Activated CD4-positive, alpha-beta T cell treated with anti-CD3 and anti-CD28 coated beads for 1 hour (primary cell): Measurements from ENCODE around the gene IVL.
A peak's percentile ranks its signal among the peaks of the same experiment; 100 is the strongest.

Source experiments
- DNase-seq: peaks from one replicate; pipeline ENCODE4 v3.0.0-alpha.2; 2020

Gene IVL, protein sequence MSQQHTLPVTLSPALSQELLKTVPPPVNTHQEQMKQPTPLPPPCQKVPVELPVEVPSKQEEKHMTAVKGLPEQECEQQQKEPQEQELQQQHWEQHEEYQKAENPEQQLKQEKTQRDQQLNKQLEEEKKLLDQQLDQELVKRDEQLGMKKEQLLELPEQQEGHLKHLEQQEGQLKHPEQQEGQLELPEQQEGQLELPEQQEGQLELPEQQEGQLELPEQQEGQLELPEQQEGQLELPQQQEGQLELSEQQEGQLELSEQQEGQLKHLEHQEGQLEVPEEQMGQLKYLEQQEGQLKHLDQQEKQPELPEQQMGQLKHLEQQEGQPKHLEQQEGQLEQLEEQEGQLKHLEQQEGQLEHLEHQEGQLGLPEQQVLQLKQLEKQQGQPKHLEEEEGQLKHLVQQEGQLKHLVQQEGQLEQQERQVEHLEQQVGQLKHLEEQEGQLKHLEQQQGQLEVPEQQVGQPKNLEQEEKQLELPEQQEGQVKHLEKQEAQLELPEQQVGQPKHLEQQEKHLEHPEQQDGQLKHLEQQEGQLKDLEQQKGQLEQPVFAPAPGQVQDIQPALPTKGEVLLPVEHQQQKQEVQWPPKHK

DNA sequence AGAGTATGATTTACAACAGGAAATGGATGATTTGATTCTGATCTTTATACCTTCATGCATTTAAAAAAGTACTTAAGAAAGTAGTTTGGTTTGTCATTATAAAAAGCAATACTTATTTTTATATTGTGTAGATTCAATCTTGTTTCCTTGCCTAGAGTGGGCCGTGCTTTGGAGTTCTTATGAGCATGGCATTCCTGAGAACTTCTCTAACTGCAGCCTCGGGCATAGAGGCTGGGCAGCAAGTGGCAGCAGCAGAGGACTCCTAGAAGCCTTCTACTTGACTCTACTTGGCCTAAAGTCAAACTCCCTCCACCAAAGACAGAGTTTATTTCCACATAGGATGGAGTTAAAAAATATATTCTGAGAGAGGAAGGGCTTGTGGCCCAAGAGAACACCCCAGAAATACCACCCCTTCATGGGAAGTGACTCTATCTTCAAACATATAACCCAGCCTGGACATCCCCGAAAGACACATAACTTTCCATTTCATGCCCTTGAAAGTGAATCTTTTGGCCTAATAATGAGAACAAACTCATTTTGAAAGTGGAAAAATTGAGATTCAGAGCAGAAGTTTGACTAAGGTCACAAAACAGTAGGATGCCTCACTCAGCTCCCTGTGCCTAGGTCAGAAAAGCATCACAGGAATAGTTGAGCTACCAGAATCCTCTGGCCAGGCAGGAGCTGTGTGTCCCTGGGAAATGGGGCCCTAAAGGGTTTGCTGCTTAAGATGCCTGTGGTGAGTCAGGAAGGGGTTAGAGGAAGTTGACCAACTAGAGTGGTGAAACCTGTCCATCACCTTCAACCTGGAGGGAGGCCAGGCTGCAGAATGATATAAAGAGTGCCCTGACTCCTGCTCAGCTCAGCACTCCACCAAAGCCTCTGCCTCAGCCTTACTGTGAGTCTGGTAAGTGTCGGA is at the start of gene IVL:
Gene IVL, plus strand, starts transcription at position 861 of the 916 bp plus-strand sequence. CDS start 1,252 bp downstream, outside the sequence.
- DNase-seq, result no peak

DNA sequence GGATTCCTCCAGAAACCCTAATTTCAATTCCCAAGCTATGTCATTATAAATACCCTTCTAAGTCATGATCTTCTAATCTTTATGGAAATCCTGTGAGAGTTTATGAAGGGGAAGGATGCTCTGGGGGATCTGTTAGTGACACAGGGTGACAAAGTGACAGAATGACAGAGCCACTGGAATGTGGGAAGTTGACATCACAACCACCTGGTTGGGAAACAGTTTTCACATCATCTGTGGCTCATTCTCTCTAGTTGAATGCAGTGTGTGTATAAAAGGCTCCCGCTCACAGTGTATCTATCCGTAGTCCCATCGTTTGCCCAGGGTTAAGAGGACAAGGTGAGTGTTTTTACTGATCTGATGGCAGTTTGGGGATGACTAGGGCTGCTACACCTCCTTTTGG is 48.6 kb upstream of the IVL start, which contains the start of gene LCE7A:
Gene LCE7A, plus strand, starts transcription at position 301 of the 400 bp plus-strand sequence. CDS start 702 bp downstream, outside the sequence.
- DNase-seq, result no peak

DNA sequence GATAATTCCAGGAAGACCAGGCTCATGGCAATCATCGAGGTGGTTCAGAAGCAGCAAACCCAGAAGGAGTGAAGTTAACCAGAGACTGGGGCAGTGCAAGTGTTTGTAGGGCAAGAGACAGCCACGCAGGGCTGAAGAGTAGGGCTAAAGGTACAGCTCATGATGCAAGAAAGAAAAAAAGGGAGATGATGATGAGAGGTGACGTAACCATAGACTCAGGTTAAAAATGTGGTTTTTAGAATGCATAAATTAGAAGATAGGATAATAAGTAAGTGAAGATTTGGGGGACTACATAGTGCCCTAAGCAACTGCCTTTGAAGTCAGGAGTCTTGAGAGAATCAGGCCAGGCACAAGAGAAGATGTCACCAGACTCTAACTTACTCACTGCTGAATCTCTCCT is 48.2 kb upstream of the IVL start:
- no peak for DNase-seq

DNA sequence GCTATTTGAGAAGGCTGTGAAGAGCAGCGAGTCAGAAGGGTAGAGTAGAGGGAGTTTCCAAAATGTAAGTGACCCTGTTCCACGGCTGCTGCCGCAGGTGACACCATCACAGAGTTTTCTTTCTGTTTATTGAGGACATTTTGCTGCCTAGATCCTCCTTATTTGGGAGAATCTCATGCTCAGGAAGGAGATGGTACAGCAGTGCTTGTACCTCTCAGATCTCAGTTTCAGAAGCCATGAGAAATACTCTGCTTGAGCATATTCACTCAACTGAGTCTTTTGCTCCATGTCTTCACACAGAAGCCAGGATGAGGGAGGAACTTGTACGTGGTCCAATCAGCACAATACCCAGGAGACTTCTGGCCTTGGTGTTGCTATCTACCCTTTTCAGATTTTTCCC is 47.0 kb upstream of the IVL start:
- DNase-seq, result no peak

DNA sequence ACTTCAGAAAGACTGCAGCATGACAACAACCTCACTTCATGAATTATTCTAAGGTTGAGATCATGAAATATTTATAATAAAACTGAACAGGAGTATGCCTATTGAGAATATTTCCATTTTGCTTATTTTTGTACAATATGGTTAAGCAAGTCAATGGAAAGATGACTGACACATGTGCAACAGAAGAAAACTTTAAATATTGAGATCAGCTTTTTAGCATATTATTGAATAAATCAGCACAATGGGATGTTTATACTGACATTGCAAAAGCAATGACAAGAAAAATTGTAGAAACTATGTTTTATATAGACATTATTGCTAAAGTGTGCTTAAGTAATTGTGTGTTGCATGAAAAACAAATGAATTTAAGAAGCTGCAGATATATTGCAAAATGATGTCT is 43.9 kb upstream of the IVL start:
- no peak for DNase-seq

DNA sequence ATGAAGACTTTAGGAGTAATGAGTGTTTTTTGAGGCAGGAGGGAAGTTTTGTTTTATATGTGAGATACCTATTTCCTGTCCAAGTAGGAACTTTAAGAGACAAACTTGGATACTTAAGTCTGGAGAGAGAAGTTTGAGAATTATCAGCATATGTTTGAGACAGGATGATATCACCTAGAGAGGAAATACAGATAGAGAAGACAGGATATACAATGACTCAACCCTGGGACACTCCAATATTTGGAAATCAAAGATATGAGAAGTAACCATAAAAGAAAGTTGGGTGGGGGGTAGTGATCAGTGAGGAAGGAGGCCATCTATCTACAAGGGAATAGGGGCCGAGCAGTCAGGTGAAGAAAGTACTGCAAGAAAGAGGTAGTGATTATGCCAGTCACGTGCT is 42.0 kb upstream of the IVL start:
- DNase-seq, result no peak

DNA sequence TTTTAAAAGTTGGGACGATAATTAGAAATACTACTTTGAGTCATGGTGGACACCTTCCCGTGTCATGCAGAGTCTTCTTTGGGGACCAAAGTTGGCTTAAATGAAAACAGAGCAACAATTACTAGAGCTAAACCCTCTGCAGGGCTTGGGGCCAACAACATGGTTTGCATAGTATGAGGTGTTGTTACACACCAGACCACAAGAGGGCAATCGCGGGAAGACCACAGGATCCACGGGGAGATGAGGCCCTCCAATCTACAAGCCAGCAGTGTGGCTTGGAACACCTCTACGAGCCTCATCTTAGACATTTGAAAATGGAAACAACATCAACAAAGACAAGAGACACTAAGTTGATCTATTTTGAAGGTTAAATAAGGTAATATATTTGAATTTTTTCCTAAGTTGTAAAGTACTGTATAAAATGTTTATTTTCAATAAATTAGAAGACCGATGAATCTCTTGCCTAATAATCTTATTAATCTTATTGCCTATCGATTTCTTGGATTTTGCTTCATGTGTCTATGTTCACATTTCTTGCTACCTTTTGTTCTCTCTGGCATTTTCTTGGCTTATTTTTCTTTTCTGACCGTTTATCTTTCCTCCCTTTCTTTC is 38.4 kb upstream of the IVL start:
- peak; percentile 22 for DNase-seq

DNA sequence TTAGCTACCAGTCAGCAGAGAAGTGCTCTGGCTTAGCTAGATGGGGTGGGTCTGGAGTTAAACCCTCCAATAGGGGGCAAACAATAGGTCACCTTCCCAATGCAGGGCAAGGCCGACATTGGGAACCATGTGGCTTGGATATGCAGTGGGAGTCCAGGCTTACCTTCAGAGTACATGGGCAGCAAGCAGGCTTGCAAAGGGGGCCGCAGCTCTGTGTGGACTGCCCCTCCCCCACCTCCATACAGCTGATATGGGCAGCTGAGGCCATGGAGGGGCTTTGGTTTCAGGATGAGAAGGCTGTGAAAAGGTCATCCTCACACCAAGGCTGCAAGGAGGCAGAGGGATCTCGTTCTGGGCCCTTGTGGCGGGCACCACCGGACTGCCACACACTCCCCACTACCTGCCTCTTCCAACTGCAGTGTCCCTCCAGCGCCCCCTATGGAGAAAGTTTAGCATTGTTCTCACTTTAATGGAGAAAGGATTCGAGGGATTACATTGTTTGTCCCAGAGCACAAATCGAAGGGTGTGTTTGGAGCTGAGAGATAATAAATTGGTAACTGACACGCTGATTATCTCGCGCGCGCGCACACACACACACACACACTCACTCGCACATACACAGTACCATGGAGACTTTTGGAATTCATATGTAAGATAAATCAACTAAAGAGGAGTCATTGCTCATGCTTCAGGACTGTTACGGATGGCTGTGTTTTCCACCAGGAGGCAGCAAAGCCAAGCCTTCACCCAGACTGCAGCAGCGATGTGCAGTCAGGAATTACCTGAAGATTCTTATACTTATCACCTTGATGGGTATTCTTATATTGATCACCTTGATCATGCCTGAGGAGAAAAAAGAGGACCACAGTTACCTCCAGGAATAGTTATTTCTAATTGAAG is 37.3 kb upstream of the IVL start:
- no peak for DNase-seq

DNA sequence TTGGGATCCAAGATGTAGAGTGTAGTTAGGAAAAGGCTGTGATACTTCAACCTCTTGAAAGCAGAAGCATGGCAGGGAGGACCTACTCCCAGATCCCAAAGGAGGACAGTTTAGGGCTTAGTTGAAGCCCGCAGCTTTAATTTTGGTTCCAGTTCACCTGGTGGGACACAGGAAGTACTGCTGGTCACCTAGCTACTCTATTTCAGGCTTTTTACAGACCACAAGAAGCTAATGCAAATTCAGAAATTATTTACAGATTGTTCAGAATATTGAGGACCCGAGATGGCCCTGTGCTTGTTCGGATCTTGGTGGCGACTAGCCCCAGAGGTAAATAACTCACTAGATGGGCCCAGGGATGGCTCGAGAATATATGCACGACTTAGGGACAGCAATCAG is 36.6 kb upstream of the IVL start:
- no peak for DNase-seq

DNA sequence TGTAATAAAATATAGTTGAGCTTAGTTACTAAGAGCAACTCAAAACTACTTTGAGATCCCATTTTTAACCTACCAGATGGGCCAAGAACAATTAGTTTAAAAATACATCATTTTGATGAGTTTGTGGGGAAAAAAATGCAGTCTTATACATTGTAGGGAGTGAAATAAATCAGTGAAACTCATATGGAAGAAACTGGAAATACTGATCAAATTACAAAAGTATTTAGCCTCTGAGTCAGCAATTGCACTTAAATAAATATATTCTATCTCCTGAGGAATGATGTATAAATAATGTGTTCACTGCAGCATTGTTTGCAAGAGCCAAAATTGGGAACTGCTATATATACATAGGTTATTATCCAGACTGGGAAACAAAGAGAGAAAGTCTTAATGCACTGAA is 34.9 kb upstream of the IVL start:
- DNase-seq, result no peak

DNA sequence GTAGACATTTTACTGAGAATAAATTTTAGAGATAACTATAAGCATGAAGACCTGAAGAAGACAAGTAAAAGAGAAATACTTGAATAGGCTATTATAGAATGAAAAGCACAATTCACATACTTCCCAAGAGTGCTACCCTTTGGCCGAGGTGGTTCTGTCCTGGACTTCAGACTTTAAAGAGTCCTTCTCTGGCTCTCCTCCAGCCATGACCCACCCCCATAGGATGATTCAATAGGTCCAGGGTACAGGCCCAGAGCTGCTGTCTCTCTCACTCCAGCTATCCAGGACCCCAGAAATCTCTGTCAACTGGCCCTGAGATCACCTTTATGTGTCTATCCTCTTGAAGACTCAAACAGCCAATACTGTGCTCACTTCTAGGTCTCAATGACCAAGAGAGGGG is 31.5 kb upstream of the IVL start:
- no peak for DNase-seq

DNA sequence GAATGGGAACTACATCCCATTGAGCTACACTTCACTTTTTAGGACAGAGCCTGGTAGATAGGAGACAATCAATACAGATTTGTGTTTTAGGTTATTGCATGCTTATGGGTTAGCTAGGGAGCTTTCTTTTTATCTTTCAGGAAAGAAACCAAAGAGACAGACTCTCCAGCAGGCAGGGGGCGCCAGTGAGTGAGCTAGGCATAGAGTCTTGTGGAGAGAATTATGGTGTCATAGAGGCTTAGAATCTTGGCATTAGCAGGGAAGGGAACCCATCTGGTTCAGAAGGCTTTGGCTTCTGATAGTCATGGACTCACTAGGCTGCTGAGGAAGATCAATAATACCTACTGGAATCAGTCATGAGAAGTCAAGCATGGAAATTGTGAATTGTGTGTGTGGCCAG is 30.3 kb upstream of the IVL start, which contains the start of gene SMCP:
Gene SMCP, plus strand, starts transcription at position 281 of the 400 bp plus-strand sequence. CDS start 6,101 bp downstream, outside the sequence.
- DNase-seq, result no peak

DNA sequence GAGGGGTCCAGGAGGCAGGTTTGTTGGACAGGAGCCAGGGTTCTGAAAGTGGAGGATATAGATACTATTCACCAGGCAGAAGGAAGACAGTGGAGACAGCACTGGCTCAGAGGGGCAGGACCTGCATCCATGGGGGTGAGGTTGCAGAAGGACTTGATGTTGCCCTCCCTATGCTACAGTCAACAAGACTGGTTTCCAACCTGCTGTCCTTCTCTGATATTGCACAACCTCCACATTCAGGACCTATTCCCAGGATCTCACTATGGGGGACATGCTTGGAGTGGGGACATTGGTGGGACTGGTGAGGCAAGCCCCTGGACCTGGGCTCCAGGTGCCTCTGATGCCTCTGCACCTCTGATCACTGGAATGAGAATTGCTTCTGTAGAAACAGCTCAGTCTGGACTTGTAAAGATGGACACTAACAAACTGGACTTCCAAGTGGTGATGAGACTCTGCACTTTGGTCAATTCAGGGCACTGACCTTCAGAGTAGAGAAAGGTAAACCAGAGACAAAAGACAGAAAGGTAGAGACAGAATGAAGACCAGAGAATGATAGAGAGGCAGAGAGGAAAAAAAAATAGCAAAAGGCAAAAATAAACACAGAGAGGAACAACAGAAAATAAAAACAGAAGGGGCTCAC is 28.7 kb upstream of the IVL start:
- DNase-seq, result no peak

DNA sequence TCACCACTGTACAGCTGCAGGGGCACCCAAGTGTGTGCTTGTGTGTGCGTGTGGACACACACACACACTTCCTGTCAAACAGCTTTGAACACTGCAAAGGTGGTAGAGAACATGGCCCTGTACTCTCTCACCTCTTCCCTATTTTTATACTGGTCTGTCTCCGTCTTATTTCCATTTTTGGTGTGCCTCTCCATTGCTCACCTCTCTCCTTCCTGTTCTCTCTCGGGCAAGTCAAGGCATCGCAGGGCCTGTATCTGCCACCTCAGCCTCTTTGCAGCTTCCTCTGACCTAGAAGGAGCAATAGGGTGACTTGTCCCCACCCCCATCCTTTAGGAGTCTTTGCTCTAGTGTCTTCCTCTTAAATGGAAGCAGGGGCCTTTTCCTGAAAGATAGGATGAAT is 28.0 kb upstream of the IVL start:
- DNase-seq, result no peak

DNA sequence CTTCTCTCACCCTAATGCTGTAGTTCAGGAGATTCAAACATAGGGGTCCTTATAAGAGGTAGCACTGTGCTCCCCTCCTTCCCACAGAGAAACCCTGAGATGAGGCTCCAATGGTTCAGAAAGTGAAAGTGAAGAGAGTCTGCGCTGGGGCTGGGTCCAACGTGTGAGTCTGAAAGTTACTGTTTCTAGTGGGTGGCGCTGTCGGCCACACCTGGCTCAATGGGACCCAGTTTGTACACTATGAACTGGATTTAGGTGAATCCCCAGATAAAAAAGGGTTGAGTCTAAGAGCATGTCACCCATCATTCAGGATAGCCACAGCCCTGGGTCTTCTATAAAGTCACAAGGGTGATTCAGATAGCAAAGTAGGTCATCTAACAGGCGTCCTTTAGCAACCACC is 27.4 kb upstream of the IVL start:
- DNase-seq, result no peak

DNA sequence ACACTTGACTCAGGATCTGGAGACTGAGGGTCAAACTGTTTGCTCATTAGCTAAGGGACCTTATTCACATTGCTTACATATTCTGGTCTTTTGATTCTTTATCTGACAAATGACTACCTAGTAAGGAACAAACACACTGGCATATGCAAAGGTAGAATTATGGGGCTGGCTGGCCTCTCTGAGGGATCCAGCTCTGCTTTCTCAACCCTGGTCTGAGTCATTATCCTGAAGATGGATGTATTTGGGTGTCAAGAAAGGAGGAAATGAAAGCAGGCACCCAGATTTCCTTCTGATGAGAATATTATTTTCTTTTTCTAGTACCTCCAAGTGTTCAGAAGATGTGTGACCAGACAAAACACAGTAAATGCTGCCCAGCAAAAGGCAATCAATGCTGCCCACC is 24.3 kb upstream of the IVL start:
- DNase-seq, result no peak

DNA sequence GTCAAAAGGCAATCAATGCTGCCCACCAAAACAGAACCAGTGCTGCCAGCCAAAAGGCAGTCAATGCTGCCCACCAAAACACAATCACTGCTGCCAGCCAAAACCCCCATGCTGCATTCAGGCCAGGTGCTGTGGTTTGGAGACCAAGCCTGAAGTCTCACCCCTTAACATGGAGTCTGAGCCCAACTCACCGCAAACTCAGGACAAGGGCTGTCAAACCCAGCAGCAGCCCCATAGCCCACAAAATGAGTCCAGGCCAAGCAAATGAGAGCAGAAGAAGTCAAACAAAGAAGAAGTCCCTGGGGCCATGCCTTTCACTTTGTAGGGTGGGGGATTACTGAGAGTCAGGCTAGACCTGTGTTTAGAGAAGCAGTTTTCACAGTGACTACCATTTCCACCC is 23.8 kb upstream of the IVL start:
- no peak for DNase-seq

DNA sequence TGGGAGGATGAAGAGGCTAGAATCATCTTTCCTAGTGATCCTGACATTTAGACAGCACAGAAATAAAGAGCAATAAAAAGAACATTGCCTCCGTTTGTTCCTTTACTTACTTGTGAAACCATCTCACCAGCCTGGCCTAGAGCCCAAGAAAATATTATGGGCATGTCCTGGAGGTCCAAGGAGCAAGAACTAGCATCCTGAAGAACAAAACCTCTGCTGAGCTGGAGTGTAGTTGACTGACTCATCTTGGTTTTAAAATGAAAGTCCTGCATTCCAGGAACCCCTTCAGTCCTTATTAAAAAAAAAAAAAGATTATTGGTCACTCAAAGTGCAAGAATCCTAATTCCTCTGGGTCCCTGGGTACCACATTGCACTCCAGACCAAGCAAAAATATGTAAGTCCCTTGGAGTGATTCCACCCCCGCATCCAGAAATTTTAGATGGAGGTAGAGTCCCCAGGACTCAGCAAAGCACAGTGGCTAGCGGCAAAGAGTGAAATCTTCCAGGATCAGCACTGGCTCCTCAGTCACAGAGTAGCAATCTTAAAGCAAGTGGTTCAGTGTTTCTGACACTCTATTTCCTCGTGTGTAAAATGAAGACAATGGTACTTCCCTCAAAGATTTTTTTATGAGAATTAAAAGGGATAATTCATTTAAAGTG is 23.3 kb upstream of the IVL start:
- no peak for DNase-seq

DNA sequence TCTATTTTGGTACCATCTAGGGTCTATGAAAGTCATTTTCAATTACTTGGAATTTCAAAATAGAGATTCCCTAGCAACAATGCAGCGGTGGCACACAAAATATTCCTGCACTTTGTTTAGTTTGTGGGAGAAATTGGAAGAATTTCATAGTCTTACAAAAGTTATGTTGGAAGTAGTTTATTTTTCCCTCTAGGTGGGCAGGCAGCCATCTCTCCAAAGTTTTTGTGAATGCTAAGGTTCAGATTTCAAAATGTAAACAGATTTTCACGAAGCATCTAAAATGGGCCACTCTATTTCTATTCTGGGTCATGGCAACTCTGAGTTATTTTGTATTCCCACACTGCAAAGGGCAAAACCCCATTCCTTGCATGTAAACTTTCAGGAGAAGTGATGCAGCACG is 22.3 kb upstream of the IVL start:
- no peak for DNase-seq

DNA sequence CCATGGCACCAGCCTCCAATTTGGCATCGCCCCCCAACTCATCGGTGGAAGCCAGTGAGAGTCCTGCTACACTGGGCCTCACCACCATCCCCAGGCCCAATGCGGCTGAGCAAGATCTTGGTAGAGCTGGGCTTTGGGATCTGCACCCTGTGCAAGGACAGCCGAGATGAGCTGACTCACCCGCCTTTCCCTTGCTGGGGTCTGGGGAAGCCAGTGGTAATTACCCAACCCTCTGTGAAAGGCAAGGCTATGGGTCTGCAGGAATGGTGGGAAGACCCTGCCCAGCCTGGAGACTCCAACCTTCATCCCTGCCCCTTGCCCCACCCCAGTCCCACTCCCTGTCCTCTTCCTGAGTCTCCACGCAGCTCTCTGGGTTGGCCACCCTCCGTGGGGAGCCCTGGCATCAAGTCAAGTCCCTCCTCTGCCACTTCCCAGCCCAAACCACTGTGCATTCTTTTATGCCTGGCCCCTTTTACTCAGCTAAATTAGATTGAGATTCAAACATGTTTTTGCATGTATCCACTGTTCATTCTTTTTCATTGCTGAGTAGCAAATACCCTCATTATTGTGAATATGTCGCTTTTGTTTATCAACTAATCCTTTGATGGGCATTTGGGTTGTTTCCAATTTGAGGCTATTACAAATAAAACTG is 21.5 kb upstream of the IVL start:
- no peak for DNase-seq
